ENCODE results near the gene CRBN. TPM values are rescaled to one million over a fixed set of nuclear protein-coding genes. Genes with fewer than 3 reads are reported as not detected.

The CRBN gene
- total RNA-seq, 6 experiments from 2014 or later: 21.0 to 27.8 (median 26.0) TPM

DNA sequence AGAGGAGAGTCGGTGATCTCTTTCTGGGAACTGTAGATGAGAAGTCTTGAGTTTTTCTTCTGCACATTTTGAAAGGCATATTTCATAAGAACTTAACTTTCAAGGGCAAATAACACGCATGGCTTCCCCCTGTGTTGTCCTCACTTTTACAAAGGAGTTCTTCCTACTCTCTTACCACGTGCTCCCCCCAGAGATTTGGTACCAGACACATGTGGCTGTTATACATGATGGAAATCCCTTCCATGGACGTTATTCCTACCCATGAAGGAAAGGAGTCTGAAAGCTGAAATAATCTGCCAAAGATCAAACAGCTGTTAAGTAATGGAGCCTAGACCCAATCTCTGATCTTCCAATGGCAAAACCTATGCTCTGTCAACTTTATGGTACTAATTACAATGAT lies 73.7 kb downstream of the CRBN start:
- no peak for DNase-seq
- TF ChIP-seq, protein P1, sequence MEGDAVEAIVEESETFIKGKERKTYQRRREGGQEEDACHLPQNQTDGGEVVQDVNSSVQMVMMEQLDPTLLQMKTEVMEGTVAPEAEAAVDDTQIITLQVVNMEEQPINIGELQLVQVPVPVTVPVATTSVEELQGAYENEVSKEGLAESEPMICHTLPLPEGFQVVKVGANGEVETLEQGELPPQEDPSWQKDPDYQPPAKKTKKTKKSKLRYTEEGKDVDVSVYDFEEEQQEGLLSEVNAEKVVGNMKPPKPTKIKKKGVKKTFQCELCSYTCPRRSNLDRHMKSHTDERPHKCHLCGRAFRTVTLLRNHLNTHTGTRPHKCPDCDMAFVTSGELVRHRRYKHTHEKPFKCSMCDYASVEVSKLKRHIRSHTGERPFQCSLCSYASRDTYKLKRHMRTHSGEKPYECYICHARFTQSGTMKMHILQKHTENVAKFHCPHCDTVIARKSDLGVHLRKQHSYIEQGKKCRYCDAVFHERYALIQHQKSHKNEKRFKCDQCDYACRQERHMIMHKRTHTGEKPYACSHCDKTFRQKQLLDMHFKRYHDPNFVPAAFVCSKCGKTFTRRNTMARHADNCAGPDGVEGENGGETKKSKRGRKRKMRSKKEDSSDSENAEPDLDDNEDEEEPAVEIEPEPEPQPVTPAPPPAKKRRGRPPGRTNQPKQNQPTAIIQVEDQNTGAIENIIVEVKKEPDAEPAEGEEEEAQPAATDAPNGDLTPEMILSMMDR (IDR thresholded peaks at IDR 0.05): no peak
- no peaks in the 10 kb centered on the region for H3K9me3 Mint-ChIP-seq
- no peaks in the 10 kb centered on the region for H3K4me1 Mint-ChIP-seq (ENCODE audit: low read depth)
- peaks cover 3% of the 10 kb centered on the region for H3K27me3 Mint-ChIP-seq (ENCODE audit: insufficient read depth)
- H3K36me3 Mint-ChIP-seq (ENCODE audit: low read depth): no peaks in the 10 kb centered on the region
- no peak overlapping the region for H3K27ac Mint-ChIP-seq
- no peak overlapping the region for H3K4me3 Mint-ChIP-seq

DNA sequence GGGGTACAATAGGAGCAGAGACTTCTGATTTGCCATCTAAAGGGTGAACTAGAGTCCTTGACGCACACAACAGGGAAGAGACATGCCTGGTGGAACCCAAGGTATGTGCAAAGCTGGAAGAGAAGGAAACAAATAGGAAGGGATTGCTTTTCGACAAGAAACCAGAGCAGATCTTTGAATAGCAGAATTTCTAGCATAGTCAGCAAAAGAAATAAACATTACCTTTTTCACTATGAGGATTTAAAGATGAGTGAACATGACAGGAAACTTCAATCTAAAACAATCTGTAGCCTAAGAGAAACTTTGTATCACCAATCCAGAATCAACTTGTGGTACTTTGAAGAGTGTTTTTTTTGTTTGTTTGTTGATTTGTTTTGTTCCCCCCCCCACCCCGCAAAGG lies 74.2 kb downstream of the CRBN start:
- Mint-ChIP-seq H3K4me1 (ENCODE audit: low read depth) (no peaks in the 10 kb centered on the region), H3K4me3 (no peak overlapping the region), H3K27me3 (ENCODE audit: insufficient read depth) (peaks cover 3% of the 10 kb centered on the region), H3K27ac (no peak overlapping the region), H3K36me3 (ENCODE audit: low read depth) (no peaks in the 10 kb centered on the region), H3K9me3 (no peaks in the 10 kb centered on the region)
- TF ChIP-seq, protein P1 (IDR thresholded peaks at IDR 0.05): no peak
- no peak for DNase-seq

DNA sequence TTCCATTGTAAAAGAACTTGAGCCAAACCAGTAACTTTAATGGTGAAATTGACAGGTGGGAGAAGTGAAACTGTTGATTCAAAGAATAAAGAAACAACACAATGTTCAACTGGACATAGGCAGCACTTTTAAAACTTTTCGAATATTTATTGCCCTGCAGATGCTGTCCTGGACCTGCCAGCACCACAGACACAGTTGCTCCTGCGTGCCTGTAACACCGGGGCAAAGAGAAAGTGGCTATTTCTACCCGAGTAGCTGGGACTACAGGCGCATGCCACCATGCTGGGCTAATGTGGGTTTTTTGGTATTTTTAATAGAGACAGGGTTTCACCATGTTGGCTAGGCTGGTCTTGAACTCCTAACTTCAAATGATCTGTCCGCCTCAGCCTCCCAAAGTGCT lies 76.7 kb downstream of the CRBN start:
- no peak for DNase-seq
- TF ChIP-seq, protein P1 (IDR thresholded peaks at IDR 0.05): no peak
- H3K4me1 Mint-ChIP-seq (ENCODE audit: low read depth): no peaks in the 10 kb centered on the region
- no peak overlapping the region for H3K27ac Mint-ChIP-seq
- peaks cover 2% of the 10 kb centered on the region; the same call in 1 of the 2 replicates for H3K27me3 Mint-ChIP-seq (ENCODE audit: insufficient read depth)
- H3K36me3 Mint-ChIP-seq (ENCODE audit: low read depth): no peaks in the 10 kb centered on the region
- no peak overlapping the region for H3K4me3 Mint-ChIP-seq
- no peaks in the 10 kb centered on the region for H3K9me3 Mint-ChIP-seq

DNA sequence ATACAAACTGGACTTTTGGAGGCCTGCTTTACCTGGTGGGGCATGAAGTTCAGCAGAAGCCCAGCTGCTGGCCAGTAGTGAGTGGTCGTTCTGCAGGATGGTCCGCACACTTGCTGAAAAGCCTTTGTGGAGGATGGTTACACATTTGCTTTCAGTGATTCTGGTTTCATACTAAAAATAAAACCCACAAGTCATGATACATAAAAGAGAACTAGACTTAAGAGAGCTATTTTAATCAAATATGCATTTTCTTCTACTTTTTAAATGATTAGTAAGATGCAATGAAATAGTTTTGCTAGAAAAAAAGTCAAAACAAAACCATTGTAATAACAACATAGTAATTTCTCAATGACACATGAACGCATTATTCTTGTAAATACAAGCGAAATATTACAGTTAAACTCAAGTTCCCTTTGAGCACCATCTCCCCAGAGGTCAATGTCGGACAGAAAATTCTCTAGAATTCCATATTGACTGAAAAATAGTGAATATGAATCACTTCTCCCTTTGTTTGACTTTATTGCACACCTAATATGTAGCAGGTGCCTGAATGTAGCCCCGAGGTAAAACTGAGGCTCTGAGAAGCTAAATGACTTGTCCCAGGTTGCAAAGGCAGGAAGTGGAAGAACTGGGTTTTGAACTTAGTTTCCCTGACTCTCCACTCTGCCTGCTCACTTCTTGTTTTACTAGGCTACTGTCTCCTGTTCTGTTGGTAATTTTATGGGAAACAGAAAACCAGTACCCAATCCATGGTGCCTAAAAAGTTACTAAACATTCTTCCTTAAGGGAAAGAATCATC lies 77.6 kb downstream of the CRBN start:
- Mint-ChIP-seq H3K27ac (no peak overlapping the region), H3K9me3 (no peaks in the 10 kb centered on the region), H3K27me3 (ENCODE audit: insufficient read depth) (peaks cover 2% of the 10 kb centered on the region; the same call in 1 of the 2 replicates), H3K36me3 (ENCODE audit: low read depth) (no peaks in the 10 kb centered on the region), H3K4me1 (ENCODE audit: low read depth) (no peaks in the 10 kb centered on the region), H3K4me3 (no peak overlapping the region)
- TF ChIP-seq, protein P1 (IDR thresholded peaks at IDR 0.05): no peak
- DNase-seq: no peak

Other genes starting within 250 kb of the CRBN start
- not detected for gene IL5RA, start 69.3 kb downstream of the CRBN start, total RNA-seq (2021; fragmentation: NEBNext Ultra II Directional; extraction: Animal tissue kit (Norgen Biotek cat#: 25700))
- gene TRNT1, start 52.8 kb downstream of the CRBN start, total RNA-seq (2021; fragmentation: NEBNext Ultra II Directional; extraction: Animal tissue kit (Norgen Biotek cat#: 25700)): 10 to 100 TPM; 13.2 to 22.5 (median 18.0) TPM

Data from HFFc6 (cell line).